DOHH2 (cell line): ENCODE measurements around the gene SART1.

Source experiments
- EZH2phosphoT487 ChIP-seq: fragments of 200-600 bp; sonication (generic); IDR thresholded peaks from 2 replicates; pipeline ENCODE4 v1.6.1; 2017; ENCODE audit warnings: borderline replicate concordance, mild to moderate bottlenecking, antibody characterized with exemption, low read length, moderate library complexity, mixed read lengths
- TF ChIP-seq, protein P1 (sequence below): fragments of 200-600 bp; sonication (generic); IDR thresholded peaks from one replicate; pipeline ENCODE4 v1.5.1; 2014; ENCODE audit warnings: antibody characterized with exemption, mild to moderate bottlenecking, low read depth, low read length; ENCODE audit not compliant: poor library complexity, severe bottlenecking

DNA sequence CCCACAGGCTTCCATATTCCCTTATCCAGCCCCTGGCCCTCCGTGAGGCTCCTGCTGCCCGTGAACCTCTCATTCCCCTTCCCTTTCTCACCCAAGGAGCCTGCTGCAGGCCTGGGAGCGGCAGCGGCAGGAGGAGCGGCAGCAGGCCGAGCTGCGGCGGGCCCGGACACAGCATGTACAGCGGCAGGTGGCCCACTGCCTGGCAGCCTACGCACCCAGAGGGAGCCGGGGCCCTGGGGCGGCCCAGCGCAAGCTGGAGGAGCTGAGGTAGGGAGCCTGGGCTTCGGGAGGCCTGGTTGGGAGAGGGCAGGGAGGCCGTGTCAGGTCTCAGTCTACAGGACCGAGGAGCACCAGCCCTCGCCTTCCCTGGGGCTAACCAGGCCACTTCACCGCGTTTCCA, 8.1 kb upstream of the SART1 start:
- TF ChIP-seq, protein P1, sequence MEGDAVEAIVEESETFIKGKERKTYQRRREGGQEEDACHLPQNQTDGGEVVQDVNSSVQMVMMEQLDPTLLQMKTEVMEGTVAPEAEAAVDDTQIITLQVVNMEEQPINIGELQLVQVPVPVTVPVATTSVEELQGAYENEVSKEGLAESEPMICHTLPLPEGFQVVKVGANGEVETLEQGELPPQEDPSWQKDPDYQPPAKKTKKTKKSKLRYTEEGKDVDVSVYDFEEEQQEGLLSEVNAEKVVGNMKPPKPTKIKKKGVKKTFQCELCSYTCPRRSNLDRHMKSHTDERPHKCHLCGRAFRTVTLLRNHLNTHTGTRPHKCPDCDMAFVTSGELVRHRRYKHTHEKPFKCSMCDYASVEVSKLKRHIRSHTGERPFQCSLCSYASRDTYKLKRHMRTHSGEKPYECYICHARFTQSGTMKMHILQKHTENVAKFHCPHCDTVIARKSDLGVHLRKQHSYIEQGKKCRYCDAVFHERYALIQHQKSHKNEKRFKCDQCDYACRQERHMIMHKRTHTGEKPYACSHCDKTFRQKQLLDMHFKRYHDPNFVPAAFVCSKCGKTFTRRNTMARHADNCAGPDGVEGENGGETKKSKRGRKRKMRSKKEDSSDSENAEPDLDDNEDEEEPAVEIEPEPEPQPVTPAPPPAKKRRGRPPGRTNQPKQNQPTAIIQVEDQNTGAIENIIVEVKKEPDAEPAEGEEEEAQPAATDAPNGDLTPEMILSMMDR, result no peak
- no peak for TF ChIP-seq EZH2phosphoT487
